Measurements from ENCODE around the gene CLDN20.

CLDN20 gene

DNA sequence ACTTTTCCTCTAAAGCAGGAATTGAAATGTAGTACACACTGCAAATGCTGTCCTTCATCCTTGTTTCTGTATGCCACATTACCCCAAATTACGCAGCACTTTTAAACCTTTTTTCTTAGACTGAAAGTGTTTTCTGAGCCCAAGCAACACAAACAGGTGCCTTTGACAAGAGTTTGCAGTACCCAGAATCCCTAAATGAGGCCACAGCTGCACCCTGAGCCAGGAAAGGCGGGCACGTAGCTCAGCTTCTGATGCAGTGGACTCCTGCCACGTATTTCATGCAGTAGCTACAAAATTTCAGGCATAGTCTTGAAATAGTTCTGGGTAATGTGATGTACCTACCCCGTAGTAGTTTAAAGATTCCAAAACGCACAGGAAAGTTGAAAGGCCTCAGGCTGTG, 31.0 kb upstream of the CLDN20 start:
- TF ChIP-seq ZNF384 (IDR thresholded peaks at IDR 0.05), result no peak
- TF ChIP-seq BHLHE40 (IDR thresholded peaks at IDR 0.05; ENCODE audit: borderline replicate concordance), result no peak
- no peak for TF ChIP-seq SUZ12 (IDR thresholded peaks at IDR 0.05)
- TF ChIP-seq L3MBTL2 (conservative IDR thresholded peaks at IDR 0.05), result no peak
- no peak for TF ChIP-seq ARNT (IDR thresholded peaks at IDR 0.05)
- no peak for TF ChIP-seq ELF4 (IDR thresholded peaks at IDR 0.05)
- TF ChIP-seq FOXM1 (IDR thresholded peaks at IDR 0.05; ENCODE audit: borderline replicate concordance), result no peak
- TF ChIP-seq, protein P1, sequence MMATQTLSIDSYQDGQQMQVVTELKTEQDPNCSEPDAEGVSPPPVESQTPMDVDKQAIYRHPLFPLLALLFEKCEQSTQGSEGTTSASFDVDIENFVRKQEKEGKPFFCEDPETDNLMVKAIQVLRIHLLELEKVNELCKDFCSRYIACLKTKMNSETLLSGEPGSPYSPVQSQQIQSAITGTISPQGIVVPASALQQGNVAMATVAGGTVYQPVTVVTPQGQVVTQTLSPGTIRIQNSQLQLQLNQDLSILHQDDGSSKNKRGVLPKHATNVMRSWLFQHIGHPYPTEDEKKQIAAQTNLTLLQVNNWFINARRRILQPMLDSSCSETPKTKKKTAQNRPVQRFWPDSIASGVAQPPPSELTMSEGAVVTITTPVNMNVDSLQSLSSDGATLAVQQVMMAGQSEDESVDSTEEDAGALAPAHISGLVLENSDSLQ (IDR thresholded peaks at IDR 0.05), result no peak
- TF ChIP-seq NFRKB (IDR thresholded peaks at IDR 0.05), result no peak
- TF ChIP-seq SP1 (IDR thresholded peaks at IDR 0.05), result no peak
- TF ChIP-seq FOXK2 (IDR thresholded peaks at IDR 0.05), result no peak
- TF ChIP-seq HDGF (IDR thresholded peaks at IDR 0.05; ENCODE audit: borderline replicate concordance), result no peak
- TF ChIP-seq CTBP1 (IDR thresholded peaks at IDR 0.05; ENCODE audit: borderline replicate concordance), result no peak
- no peak for TF ChIP-seq FOXA1 (IDR thresholded peaks at IDR 0.05)
- no peak for TF ChIP-seq LEF1 (IDR thresholded peaks at IDR 0.05; ENCODE audit: borderline replicate concordance)
- no peak for TF ChIP-seq TARDBP (IDR thresholded peaks at IDR 0.05)
- no peak for DNase-seq (ENCODE audit: extremely low spot score)
- ChIA-PET POLR2A (no interaction called here), CTCF (interaction anchor here (0.7 kb wide), 1 partner anchor 365 kb away, joined by 3 read pairs; no protein-coding TSS in a partner anchor)

DNA sequence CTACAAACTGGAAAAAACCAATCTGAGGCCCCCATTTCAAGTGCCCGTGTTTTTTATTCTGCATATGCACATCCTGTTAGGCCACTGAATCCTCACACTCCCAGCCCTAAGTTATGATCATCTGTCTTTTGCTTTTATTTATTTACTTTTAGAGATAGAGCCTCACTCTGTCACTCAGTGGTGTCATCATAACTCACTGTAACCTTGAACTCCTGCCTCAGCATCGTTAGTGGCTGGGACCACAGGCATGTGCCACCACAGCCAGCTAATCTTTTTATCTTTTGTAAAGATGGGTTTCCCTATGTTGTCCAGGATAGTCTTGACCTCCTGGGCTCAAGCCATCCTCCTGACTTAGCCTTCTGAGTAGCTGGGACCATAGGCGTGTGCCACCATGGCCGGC, 29.6 kb upstream of the CLDN20 start:
- TF ChIP-seq, protein P1 (IDR thresholded peaks at IDR 0.05), result peak; percentile 50; the same call in 1 of the 2 replicates
- TF ChIP-seq BHLHE40 (IDR thresholded peaks at IDR 0.05; ENCODE audit: borderline replicate concordance), result no peak
- POLR2A ChIA-PET, result no interaction called here
- CTCF ChIA-PET, result interaction anchor here (0.9 kb wide), 1 partner anchor 13 kb away, joined by 3 read pairs; no protein-coding TSS in a partner anchor
- no peak for DNase-seq (ENCODE audit: extremely low spot score)

DNA sequence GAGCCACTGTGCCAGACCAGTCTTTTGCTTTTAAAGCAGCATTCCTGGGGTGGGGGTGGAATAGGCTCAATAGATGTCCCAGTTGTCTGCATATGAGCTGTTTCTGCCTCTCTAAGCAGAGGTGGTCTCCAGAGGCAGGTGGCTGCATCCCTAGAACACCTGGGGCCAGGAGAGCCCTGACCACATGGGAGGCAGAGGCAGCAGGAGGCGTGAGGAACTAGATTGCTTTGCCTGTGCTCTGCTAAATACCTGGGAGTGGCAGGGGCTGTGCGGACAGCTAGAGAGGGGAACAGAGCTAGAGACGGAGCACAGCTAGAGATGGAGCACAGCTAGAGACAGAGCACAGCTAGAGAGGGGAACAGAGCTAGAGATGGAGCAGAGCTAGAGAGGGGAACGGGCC, 29.1 kb upstream of the CLDN20 start:
- ChIA-PET CTCF (interaction anchor here (0.6 to 0.9 kb wide), 2 partner anchors 13 to 1517 kb away, joined by 3 read pairs; no protein-coding TSS in a partner anchor), POLR2A (no interaction called here)
- no peak for TF ChIP-seq FOXA1 (IDR thresholded peaks at IDR 0.05)
- no peak for TF ChIP-seq TARDBP (IDR thresholded peaks at IDR 0.05)
- TF ChIP-seq SP1 (IDR thresholded peaks at IDR 0.05), result no peak
- TF ChIP-seq FOXK2 (IDR thresholded peaks at IDR 0.05), result no peak
- no peak for TF ChIP-seq CTBP1 (IDR thresholded peaks at IDR 0.05; ENCODE audit: borderline replicate concordance)
- TF ChIP-seq FOXM1 (IDR thresholded peaks at IDR 0.05; ENCODE audit: borderline replicate concordance), result no peak
- no peak for TF ChIP-seq SUZ12 (IDR thresholded peaks at IDR 0.05)
- TF ChIP-seq ZNF384 (IDR thresholded peaks at IDR 0.05), result no peak
- TF ChIP-seq BHLHE40 (IDR thresholded peaks at IDR 0.05; ENCODE audit: borderline replicate concordance), result no peak
- no peak for TF ChIP-seq ELF4 (IDR thresholded peaks at IDR 0.05)
- TF ChIP-seq, protein P1 (IDR thresholded peaks at IDR 0.05), result no peak
- no peak for TF ChIP-seq NFRKB (IDR thresholded peaks at IDR 0.05)
- DNase-seq (ENCODE audit: extremely low spot score), result no peak

DNA sequence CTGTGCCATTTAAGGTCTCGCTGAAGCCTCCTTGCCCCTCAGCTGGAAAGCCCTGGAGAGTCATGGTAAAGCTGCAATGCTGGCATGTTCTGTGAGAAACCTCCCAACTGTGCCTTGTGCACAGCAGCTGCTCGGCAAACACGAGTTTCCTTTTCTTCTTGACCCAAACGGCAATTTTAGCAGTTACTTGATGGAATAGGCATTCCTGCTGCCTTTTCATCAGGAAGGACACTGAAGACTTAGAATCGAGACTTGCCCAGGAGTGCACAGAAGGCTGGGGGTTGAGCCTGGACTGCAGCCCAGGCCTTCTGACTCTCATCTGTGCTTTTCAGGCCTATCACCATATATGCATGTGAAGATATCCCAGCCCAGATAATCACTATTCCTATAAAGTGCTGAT, 28.7 kb upstream of the CLDN20 start:
- TF ChIP-seq HDGF (IDR thresholded peaks at IDR 0.05; ENCODE audit: borderline replicate concordance), result no peak
- TF ChIP-seq NFRKB (IDR thresholded peaks at IDR 0.05), result no peak
- TF ChIP-seq FOXA1 (IDR thresholded peaks at IDR 0.05), result no peak
- no peak for TF ChIP-seq L3MBTL2 (conservative IDR thresholded peaks at IDR 0.05)
- TF ChIP-seq LEF1 (IDR thresholded peaks at IDR 0.05; ENCODE audit: borderline replicate concordance), result no peak
- TF ChIP-seq, protein P1 (IDR thresholded peaks at IDR 0.05), result no peak
- no peak for TF ChIP-seq SP1 (IDR thresholded peaks at IDR 0.05)
- TF ChIP-seq ZNF384 (IDR thresholded peaks at IDR 0.05), result no peak
- no peak for TF ChIP-seq BHLHE40 (IDR thresholded peaks at IDR 0.05; ENCODE audit: borderline replicate concordance)
- no peak for TF ChIP-seq FOXK2 (IDR thresholded peaks at IDR 0.05)
- TF ChIP-seq ELF4 (IDR thresholded peaks at IDR 0.05), result no peak
- TF ChIP-seq ARNT (IDR thresholded peaks at IDR 0.05), result no peak
- TF ChIP-seq TARDBP (IDR thresholded peaks at IDR 0.05), result no peak
- no peak for TF ChIP-seq CTBP1 (IDR thresholded peaks at IDR 0.05; ENCODE audit: borderline replicate concordance)
- no peak for TF ChIP-seq SUZ12 (IDR thresholded peaks at IDR 0.05)
- no peak for TF ChIP-seq FOXM1 (IDR thresholded peaks at IDR 0.05; ENCODE audit: borderline replicate concordance)
- DNase-seq (ENCODE audit: extremely low spot score), result no peak
- POLR2A ChIA-PET, result no interaction called here
- CTCF ChIA-PET, result interaction anchor here (0.6 kb wide), 1 partner anchor 1517 kb away, joined by 3 read pairs; no protein-coding TSS in a partner anchor

DNA sequence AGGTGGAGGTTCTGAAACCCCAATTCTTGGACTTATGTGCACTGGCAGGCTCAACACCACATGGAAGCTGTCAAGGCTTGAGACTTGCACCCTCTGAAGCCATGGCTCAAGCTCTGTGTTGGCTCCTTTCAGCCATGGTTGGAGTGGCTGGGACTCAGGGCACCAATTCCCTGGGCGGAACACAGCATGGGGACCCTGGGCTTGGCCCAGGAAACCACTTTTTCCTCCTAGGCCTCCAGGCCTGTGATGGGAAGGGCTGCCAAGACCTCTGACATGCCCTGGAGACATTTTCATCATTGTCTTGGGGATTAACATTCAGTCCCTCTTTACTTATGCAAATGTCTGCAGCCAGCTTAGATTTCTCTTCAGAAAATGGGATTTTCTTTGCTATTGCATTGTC, 26.2 kb upstream of the CLDN20 start:
- ChIA-PET CTCF (no interaction called here), POLR2A (no interaction called here)
- no peak for TF ChIP-seq BHLHE40 (IDR thresholded peaks at IDR 0.05; ENCODE audit: borderline replicate concordance)
- DNase-seq (ENCODE audit: extremely low spot score), result no peak

DNA sequence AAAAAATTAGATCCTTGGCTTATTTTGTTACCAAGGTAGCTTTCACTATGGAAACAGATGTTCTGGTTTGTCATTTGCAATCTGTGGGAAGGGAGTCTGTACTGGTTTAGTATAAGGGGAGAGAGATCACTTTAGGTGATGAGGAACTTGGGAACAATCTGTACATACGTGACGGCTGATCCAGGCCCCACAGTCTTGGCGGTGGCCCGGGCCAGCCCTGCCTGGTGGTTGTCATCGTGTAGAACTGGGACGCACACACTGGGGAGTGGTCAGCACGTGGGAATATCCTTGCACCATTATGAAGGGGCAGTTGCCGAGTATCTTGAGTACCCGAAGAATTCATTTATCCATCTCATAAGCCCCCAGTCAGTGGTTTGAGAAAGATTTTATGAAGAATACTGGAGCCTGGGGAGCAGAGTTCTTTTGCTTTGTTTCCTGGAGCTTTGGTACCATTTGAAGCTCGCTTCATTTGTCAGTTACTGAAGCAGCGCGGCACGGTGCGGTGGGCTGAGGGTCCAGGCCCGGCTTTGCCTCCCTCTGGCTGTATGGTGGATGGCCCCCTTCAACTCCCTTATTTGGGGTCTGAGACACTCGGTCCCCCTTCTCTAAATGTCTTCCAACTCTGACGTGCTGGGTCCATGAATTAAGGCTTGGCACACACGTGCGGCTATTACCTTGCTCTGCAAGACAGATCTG, 22.8 kb upstream of the CLDN20 start:
- TF ChIP-seq FOXM1 (IDR thresholded peaks at IDR 0.05; ENCODE audit: borderline replicate concordance) (no peak), NFRKB (IDR thresholded peaks at IDR 0.05) (no peak), TARDBP (IDR thresholded peaks at IDR 0.05) (no peak), FOXK2 (IDR thresholded peaks at IDR 0.05) (no peak), ELF4 (IDR thresholded peaks at IDR 0.05) (no peak), FOXA1 (IDR thresholded peaks at IDR 0.05) (no peak), LEF1 (IDR thresholded peaks at IDR 0.05; ENCODE audit: borderline replicate concordance) (no peak), BHLHE40 (IDR thresholded peaks at IDR 0.05; ENCODE audit: borderline replicate concordance) (no peak), ZNF384 (IDR thresholded peaks at IDR 0.05) (no peak), CTBP1 (IDR thresholded peaks at IDR 0.05; ENCODE audit: borderline replicate concordance) (no peak)
- TF ChIP-seq, protein P1 (IDR thresholded peaks at IDR 0.05), result no peak
- ChIA-PET POLR2A (no interaction called here), CTCF (no interaction called here)

More for the DNA sequence above, 22.8 kb upstream of the CLDN20 start:
- DNase-seq (ENCODE audit: extremely low spot score), result no peak

Data from HEK293T (cell line).